8988T (cell line): ENCODE data around the gene ANO7.

ENCODE experiments used
- DNase-seq: peaks from one replicate; pipeline ENCODE4 v3.0.0; 2011

The ANO7 gene

GRCh38 chr2:241209271-241209670 is 20.8 kb downstream of the ANO7 start:
- DNase-seq = no peak

GRCh38 chr2:241211276-241211675 is 22.8 kb downstream of the ANO7 start:
- no peak for DNase-seq

- no peak for DNase-seq
Measured at GRCh38 chr2:241213041-241213440, 24.6 kb downstream of the ANO7 start.

GRCh38 chr2:241213567-241213966 is 25.1 kb downstream of the ANO7 start:
- DNase-seq = no peak

- DNase-seq = no peak
Measured at GRCh38 chr2:241214209-241214608, 25.7 kb downstream of the ANO7 start.

GRCh38 chr2:241214766-241215165 is 26.3 kb downstream of the ANO7 start:
- DNase-seq = no peak

- DNase-seq = no peak
Measured at GRCh38 chr2:241215421-241215820, 26.9 kb downstream of the ANO7 start.

- DNase-seq = no peak
Measured at GRCh38 chr2:241216211-241216761, 27.8 kb downstream of the ANO7 start.

- DNase-seq = peak; percentile 95
Measured at GRCh38 chr2:241217320-241218031, 29.0 kb downstream of the ANO7 start.

GRCh38 chr2:241218131-241219029 is 29.9 kb downstream of the ANO7 start:
- DNase-seq = peak; percentile 74

- no peak for DNase-seq
Measured at GRCh38 chr2:241219030-241219382, 30.5 kb downstream of the ANO7 start.

GRCh38 chr2:241219856-241220356 is 31.4 kb downstream of the ANO7 start:
- no peak for DNase-seq

GRCh38 chr2:241223211-241224017 is 34.9 kb downstream of the ANO7 start:
- no peak for DNase-seq

- no peak for DNase-seq
Measured at GRCh38 chr2:241224018-241224850, 35.8 kb downstream of the ANO7 start.

GRCh38 chr2:241224851-241225438 is 36.5 kb downstream of the ANO7 start:
- DNase-seq = no peak

GRCh38 chr2:241225545-241225944 is 37.1 kb downstream of the ANO7 start:
- no peak for DNase-seq

GRCh38 chr2:241225983-241226382 is 37.5 kb downstream of the ANO7 start:
- no peak for DNase-seq

- DNase-seq = no peak
Measured at GRCh38 chr2:241226723-241227572, 38.5 kb downstream of the ANO7 start.

GRCh38 chr2:241227594-241227993 is 39.1 kb downstream of the ANO7 start:
- no peak for DNase-seq

- DNase-seq = no peak
Measured at GRCh38 chr2:241228081-241228859, 39.8 kb downstream of the ANO7 start.
